HCT116 (cell line): ENCODE data around the gene MMEL1.

Experiments
- CTCF ChIP-seq, 3 experiments: fragments of 200-600 bp in 1 of 3; sonication (generic) in 1 of 3; IDR thresholded peaks in 2 of 3; conservative IDR thresholded peaks in 1 of 3; 2 replicates each; pipeline ENCODE4 v1.5.1; 2012 to 2017; ENCODE audit warnings: low read depth in 2 of 3, low read length in 2 of 3, antibody characterized with exemption in 1 of 3, borderline replicate concordance in 1 of 3, control low read depth in 1 of 3, mild to moderate bottlenecking in 1 of 3, mixed read lengths in 1 of 3, mixed run types in 1 of 3, moderate library complexity in 1 of 3; ENCODE audit not compliant: insufficient read depth in 1 of 3
- EZH2phosphoT487 ChIP-seq: fragments of 200-600 bp; IDR thresholded peaks from 2 replicates; pipeline ENCODE4 v1.6.1; 2018; ENCODE audit warnings: antibody characterized with exemption, borderline replicate concordance
- JUND ChIP-seq: IDR thresholded peaks from 2 replicates; pipeline ENCODE4 v1.6.1; 2012
- POLR2A ChIP-seq: IDR thresholded peaks from 2 replicates; pipeline ENCODE4 v1.7.0; 2011; ENCODE audit warnings: borderline replicate concordance; ENCODE audit not compliant: insufficient read depth, insufficient read length; ENCODE audit errors: extremely low read depth

- TF ChIP-seq POLR2A: no peak
- TF ChIP-seq CTCF (IDR thresholded peaks at IDR 0.05 in 2 of 3, conservative IDR thresholded peaks at IDR 0.05 in 1 of 3; ENCODE audit: borderline replicate concordance in 1 of 3, insufficient read depth in 1 of 3, low read depth in 2 of 3, low read length in 2 of 3): no peak
- no peak for TF ChIP-seq JUND
- TF ChIP-seq EZH2phosphoT487: no peak
These were observed 65.6 kb downstream of the MMEL1 start for GRCh38 chr1:2567083-2567679.
